Stimulated activated CD4-positive, alpha-beta T cell treated with anti-CD3 and anti-CD28 coated beads, Interleukin-4, amount 100 ng/mL, for 24 hours (primary cell): ENCODE results near the gene RALY.

ENCODE experiments used
- DNase-seq: peaks from one replicate; pipeline ENCODE4 v3.0.0-alpha.2; 2020

The RALY gene

DNA sequence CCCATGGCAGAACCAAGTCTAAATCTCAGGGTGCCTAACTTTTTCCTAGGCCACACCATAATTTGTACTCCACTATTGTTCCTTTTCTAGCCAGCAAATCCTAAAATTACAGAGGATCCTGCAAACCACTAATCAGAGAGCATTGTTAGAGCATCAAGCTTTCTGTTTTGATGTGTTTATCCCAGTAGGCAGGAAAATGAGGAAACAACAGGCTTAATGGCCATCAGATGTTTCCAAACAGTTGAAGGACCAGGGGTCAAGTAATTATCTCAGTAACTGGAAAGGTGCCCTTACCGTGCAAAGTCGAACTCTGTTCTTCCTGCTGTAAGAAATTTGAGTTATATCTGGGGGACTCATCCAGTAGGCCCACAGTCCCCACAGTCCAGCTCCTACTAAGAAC is 58.7 kb downstream of the RALY start:
- DNase-seq: no peak

DNA sequence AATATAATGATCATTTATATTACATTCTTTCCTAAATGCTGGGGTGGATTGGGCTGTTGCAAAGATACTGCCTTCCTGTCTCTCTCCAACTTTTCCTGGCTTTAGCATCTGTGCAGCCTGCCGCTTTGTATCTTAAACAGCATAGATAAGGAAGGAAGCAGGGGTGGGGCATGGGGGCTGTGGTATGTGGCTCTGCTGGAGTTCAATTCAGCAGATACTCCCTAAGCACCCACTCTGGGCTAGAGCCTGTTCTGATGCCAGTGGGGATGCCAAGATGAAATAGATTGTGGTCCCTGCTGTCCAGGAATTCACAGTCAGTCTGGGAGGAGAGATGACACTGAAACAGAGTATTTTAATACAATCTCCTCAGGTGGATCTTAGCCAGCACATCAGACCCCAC is 61.6 kb downstream of the RALY start:
- DNase-seq: no peak

DNA sequence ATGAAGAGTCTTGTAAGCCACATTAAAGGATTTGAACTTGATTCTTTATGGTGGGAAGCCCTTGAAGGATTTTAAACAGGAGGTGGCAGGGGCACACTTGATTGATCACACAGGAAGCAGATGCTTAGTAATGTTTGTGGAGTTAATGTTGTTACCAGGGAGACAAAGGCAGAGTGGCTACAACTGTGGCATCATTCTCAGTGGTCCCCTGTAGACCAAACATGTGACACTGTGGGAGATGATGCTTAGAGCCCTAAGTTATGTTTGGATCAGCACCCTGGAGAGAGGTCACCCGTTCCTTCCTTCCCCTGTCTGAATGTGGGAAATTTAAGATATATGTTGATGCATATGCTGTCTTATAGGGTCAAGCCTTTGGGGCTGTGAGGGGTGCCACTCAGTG is 65.1 kb downstream of the RALY start:
- no peak for DNase-seq

DNA sequence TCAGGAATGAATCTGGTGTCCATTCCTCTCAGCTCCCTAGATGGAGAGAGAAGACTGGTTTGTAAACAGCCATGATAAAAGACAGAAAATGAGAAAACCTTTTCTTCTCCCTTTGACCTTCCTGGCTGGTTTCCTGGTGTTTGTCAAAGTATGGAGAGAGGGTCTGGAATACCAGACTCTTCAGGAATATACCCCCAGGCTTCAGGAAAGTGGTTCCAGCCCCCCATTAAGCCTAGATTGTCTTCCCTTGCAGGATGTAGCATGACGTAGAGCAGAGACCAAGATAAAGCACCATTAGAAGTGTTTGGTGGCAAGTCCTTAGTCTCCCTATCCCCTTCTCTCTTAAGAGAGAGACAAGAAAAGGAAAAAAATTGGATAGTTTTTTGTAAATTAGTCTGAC is 67.3 kb downstream of the RALY start:
- DNase-seq: no peak

DNA sequence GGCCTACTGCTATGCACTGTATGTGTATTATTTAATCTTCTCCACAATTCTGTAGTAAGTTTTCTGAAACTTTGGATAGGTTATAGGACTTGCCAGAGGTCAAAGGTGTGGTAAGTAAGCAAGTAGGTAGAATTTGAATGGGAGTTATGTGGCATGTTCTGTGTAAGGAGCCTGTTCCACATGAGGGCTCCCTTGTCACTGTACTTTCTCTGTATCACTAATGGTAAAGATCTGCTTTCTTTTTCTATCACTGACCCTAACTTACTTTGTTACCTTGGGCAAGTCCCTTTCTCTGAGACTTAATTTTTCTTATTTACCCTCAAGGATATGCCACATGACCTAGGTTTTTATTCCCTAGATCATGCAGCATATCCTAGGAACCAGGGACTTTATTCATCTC is 68.0 kb downstream of the RALY start:
- no peak for DNase-seq

DNA sequence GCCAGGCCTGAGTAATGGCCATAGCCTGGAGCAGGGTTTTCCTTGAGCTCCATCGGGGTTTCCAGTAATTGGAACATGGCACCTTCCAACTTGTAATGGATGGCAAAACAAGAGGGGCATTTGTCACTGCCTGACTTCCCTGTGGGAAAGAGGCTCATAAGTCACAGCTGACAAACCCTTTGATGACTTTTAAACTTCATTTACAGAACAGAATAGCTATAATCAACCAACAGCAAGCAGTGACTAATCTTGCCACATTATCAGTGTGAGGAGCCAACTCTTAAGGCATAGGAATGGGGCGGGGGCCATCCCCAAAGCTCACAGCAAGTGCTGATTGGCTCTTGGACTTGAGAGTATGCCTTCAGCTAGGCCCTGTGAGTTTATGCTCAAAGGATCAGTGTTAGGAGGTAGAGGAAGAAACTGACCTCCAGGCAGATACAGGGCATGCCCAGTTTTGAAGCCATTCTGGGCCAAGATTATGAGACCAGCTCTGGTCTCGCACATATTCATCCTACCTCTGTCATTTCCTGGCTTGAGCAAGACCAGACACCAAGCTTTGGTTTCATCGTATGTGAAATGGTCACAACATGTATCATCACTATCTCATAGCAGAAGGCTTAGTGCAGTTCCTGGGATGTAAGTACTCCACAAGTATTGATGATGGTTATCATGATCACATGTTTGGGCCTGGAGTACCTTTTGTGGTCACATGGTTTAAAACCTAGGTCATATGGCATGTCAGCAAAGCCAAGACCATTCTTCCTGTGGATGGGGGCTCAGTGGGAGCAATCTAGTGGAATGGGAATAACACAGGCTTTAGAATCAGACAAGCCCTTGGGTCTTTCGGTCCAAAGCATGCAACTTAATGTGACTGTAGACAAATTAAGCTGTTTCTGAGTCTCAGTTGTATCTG is 69.1 kb downstream of the RALY start:
- no peak for DNase-seq

DNA sequence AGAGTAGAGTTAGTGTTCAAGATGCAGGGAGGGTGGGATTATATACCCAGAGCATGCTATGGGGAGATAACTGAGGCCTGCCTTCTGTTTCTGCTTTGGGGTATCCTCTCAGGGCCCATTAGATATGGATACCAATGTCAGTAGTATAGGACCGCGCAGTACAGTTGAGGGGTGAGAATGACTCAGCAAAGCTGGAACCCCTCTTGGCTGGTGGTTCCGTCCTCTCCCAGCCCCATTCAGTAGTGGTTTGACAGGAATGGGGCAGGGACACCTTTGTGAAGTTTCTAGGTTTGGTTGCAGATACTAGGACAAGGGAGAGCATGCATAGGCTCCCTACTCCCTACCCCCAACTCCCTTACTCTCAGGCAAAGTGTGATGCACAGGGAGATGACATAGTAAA is 70.6 kb downstream of the RALY start:
- no peak for DNase-seq

DNA sequence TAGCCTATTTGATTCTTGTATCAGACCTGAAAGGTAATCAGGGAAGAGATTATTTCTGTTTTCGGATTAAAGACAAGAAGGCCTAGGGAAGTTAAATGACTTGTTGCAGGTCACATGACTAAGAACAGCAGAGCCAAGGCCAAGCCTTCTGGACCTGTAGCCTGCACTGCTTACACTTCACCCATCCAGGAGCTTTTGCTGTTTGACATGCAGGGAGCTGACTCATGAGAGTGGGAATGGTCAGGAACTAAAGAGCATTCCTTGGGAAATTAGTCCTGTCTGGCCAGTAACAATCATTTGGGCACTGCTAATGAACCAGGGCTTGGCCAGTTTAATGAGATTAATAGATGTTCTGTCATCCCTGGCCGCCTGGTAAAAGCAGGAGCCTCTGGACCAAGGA is 71.5 kb downstream of the RALY start:
- no peak for DNase-seq

DNA sequence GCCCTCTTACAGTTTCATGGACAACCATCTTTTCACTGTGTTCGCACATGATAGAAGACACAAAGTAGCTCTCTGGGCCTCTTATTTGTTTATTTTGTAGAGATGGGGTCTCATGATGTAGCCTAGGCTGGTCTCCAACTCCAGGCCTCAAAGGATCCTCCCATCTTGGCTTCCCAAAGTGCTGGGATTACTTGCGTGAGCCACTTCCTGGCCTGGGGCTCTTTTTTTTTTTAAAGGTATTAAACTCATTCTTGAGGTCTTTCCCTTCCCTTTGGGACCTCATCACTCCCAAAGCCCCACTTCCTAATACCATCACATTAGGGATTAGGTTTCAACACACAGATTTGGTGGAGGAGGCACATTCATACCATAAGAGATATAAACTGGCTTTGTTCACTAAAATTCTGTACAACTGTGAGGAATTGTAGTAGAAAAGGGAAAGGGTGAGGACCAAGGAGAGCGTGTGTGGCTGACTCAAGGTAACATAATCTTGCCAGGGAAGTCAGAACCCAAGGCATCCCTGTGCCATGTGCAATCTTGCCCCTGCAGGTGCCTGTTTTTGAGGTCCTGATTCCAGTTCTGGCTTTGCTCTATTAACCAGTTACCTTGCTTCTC is 72.9 kb downstream of the RALY start:
- no peak for DNase-seq

DNA sequence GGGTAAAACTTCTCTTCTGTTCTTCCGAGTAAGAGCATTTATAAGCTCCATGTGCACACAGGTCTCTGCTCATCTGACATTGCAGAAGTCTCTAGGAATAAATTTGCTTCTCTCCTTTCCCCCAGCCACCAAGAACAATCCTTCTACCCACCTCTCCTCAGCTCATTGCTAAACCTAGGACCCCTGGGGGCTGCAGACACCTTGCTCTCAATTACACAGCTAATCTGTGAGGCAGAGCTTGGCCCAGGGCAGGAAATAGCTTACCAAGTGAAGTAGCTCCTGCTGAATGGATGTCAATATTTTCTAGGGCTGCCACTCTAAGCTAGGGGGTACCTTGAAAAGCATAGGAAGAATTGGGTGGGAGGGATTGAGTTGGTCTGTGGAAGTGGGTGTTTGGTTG is 74.3 kb downstream of the RALY start:
- no peak for DNase-seq

DNA sequence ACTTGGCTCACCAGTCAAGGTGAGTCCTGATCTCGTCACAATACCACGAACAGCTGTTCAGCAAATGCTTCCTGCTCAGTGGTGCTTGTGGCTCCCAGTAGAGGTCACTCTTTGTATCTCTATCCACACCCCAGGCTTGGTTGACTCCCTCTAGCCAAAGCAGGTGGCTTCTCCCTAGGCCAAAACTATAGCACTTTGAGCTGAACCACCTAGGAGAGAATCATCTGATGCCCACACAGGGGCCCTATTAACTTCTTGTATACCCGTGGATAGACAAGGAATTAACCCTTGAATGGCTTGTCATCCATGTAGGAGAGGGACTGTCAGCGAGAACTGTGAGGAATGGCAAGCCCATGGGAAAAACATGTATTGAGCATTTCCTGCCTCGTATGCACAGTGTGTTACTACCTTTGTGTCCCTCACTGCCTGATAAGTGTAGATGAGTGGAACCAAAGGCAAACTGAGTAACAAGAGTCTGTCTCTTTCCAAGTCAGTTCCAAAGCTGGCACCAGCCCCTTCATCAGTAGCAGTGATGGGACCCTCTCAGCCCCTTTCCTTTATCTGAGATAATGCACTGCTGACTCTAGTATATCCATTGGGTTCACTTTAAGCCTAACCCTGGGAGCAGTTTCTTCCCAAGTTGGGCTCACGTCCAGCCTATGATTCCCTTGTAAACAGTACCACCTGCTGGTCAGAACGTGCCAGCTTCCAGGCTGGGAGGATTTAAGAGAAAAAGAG is 75.8 kb downstream of the RALY start:
- peak; percentile 56 for DNase-seq

DNA sequence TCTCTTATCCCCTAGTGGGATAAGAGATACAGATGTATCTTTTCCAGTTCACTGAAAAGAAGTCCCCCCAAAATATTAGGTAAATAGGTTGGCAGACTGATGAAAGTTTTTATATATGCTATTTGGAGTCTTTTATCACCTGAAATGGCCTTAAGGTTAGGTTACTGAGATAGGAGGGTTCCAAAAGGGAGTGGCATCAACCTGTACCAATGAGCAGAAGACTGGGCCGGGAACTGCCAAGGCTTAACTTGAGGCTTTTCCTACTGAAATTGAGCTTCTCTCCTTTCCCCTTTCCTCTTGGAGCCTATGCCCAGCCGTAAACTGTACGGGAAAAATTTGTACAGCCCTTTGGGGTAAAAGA is 76.3 kb downstream of the RALY start:
- DNase-seq: no peak

DNA sequence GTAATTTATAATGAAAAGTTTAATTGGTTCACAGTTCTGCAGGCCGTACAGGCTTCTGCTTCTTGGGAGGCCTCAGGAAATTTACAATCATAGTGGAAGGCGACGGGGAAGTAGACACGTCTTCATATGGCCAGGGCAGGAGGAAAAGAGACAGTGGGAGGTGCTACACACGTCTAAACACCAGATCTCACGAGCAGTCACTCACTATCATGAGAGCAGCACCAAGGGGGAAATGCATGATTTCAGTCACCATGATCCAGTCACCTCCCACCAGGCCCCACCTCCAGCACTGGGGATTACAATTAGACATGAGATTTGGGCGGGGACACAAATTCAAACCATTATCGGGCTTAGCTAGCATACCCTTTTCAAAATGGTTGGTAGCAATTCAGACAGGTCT is 77.1 kb downstream of the RALY start:
- DNase-seq: no peak

DNA sequence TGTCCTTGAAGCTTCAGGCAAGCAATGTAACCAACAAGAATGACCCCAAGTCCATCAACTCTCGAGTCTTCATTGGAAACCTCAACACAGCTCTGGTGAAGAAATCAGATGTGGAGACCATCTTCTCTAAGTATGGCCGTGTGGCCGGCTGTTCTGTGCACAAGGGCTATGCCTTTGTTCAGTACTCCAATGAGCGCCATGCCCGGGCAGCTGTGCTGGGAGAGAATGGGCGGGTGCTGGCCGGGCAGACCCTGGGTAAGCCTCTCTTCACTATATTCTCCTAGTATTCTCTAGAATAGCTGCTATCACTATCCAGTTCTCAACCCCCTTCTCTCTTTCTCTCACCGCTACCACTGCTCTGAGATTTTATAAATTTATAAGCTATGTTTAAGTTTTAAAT is 78.4 kb downstream of the RALY start:
- no peak for DNase-seq

DNA sequence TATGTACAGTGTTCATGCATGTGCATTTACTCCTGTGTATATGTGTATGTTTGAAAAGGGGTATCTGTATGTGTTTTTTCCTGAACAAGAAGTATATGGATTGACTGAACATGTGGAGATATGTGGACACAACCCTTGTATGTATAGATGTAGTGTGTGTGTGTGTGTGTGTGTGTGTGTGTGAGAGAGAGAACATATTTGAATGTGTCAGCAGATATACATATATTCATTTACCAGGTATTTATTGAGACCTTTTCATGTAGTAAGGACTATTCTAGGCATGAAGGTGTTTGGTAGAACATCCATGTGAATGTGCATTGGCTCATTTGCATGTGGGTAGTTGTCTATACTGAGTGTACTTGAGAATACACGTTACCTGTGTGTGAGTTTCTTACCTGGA is 79.1 kb downstream of the RALY start:
- DNase-seq: no peak

DNA sequence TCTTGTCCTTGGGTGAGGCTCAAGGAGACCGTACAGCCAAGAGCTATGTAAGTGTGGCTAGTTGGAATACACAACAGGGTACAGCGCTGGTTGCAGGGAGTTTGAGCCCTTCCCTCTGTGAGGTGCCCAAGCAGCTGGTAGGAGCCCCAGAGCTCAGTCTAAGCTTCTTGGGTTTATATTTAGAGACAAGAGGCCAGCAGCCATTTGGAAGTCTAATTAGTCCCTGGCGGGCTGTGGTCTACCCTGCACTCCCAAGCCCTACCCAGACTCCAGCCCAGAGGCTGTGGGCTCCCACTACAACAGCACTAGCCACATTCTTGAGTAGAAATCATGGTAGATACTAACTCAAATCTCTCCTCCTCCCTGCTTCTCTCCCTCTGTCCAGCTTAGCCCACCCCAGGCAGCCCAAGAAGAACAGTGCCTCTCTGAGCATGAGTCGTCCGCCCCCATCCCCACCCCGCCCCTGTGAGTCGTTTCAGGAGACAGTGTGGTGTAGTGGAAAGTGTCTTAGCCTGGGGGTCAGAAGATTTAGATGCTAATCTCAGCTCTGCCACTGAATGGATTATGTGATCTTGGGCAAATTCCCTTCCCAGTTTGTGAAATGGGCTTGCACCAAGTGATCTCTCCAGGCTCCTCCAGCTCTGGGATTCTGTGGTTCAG is 80.5 kb downstream of the RALY start:
- DNase-seq: peak; percentile 18

DNA sequence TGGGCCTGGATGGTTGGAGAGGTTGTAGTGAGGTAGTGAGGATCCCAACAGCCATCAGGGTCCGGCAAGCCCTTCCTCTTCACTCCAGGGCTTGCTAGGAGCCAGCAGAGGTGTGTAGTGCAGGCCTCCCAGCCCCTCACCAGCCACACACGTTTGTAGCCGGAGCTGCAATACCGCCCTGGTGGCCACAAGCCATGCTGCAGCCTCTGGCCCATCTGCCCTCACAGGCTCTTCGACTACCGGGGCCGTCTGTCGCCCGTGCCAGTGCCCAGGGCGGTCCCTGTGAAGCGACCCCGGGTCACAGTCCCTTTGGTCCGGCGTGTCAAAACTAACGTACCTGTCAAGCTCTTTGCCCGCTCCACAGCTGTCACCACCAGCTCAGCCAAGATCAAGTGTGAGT is 81.9 kb downstream of the RALY start:
- no peak for DNase-seq

DNA sequence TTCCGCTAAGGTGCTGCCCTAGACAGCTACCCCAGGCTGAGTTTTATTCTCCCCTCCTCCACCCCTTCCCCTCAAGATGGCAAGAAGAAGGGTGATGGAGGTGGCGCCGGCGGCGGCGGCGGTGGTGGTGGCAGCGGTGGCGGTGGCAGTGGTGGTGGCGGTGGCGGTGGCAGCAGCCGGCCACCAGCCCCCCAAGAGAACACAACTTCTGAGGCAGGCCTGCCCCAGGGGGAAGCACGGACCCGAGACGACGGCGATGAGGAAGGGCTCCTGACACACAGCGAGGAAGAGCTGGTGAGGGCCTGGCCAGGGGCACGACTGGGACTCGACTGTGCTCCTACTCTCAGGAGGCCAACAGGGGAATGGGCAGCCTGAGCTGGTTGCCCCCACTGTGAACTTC is 83.2 kb downstream of the RALY start:
- no peak for DNase-seq

DNA sequence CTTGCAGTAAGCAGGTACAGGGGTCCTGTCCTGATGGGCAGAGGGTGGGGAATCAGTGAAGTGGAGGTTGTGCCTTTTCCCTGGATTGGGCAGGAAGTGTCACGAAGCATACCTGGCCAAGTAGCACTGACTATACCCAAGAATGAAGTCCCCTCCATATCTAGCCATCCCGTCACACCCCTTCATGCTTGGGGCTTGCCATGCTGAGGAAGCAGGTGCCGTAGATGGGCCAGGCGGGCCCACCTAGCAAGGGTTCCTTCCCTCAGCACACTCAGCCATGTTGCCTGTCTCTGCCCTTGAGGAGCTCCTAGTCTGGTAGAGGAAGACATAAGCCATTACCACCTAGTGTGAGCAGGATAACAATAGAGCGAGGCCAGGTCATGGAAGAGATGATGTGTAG is 84.8 kb downstream of the RALY start:
- DNase-seq: no peak

DNA sequence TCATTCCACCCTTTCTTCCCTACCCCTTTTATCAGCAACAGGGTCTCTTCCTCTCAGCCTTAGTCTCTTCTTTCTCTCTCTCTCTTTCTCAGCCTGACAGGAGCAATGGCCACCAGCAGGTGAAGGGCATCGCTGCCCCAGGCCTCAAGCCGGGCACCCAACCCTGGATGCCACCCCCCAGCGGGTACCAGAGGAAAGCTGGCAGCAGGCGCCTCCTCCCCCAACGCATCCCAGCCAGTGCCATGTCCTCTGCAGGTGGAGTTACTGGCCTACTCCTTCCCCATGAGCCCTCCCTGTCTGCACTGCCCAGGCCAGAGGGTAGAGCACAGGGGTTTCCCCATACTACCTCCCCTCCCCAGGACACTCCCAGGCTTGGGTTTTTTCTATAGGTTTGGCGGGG is 86.1 kb downstream of the RALY start:
- no peak for DNase-seq

DNA sequence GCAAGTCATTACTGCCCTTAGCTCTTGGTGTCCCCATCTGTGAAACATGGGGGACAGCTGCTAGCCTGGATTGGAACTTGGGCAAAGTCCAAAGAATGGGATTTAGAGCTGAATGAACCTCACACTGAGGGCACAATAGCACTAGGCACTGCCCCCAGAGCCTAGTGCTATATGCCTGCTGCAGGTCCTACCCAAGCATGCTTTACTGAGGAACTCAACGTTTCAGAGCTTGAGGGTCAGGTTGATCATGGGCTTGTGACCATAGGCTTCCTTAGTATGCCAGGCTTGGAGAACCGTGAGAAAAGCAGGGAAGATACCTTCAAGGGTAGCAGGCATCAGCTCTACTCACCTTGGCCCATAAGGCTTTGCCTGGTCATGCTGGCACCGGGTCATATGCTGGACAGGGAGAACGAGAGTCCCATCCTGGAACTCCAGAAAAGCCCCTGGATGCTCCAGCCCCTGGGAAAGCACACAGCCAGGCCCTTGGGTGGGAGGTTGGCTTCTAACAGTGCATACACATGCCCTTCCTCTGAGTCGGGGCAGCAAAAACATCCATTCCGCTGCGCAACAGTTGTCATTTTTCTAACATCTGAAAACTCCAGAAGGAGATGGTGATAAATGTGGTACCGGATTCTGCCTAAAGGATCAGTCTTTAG is 88.6 kb downstream of the RALY start:
- no peak for DNase-seq

DNA sequence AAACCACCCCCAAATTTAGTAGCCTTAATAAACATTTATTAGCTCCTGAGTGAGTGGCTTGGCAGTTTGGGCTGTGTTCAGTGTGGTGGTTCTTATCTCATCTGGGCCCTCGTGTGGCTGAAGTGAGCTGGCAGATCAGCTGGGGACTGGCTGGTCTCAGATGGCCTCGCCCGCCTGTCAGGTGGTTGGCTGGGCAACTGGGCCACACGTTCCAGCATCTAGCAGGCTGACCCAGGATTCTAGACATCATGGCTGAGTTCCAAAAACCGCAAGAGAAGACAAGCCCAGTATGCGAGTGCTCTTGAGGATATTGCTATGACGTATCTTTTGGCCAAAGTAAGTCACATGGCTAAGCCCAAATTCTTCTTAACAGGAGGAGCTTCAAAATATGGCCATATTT is 89.4 kb downstream of the RALY start:
- DNase-seq: no peak

DNA sequence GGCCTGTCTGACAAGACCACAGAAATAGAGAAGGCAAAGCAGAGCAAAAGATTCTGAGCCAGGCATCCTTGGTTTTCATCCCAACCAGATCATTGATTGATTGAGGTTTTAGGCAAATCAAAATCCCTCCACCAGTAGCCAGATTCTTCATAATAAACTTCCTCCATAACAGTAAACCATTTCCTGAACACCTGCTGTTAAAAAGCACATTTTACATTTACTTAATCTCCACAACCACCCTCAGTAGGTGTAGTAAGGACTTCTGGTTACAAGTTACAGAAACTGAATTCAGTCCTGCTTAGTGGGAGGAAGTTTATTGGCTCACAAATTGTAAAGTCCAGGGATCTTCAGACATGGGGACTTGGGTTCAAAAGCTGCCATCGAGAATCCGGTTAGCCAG is 90.1 kb downstream of the RALY start:
- no peak for DNase-seq
